Activated CD4-positive, alpha-beta T cell treated with anti-CD3 and anti-CD28 coated beads for 48 hours (primary cell): Measurements from ENCODE around the gene SLC25A41.

Source experiments
- DNase-seq: peaks from one replicate; pipeline ENCODE4 v3.0.0-alpha.2; 2020

SLC25A41 gene

GRCh38 chr19:6433663-6434062 is at the start of gene SLC25A41:
Gene SLC25A41 (minus strand): TSS chr19:6433763. CDS start chr19:6433693, 70 bp downstream.
- no peak for DNase-seq

- no peak for DNase-seq
Observed at GRCh38 chr19:6483235-6483634, 49.7 kb upstream of the SLC25A41 start.

- DNase-seq = peak; percentile 36
Observed at GRCh38 chr19:6482343-6482686, 48.8 kb upstream of the SLC25A41 start.

GRCh38 chr19:6481541-6482342 is 48.2 kb upstream of the SLC25A41 start, which contains the start of gene DENND1C:
Gene DENND1C (minus strand): TSS chr19:6481787. CDS start chr19:6481695, 92 bp downstream.
- peak; percentile 77 for DNase-seq

- DNase-seq = peak; percentile 49
Observed at GRCh38 chr19:6480848-6481415, 47.4 kb upstream of the SLC25A41 start.

GRCh38 chr19:6479836-6480398 is 46.4 kb upstream of the SLC25A41 start:
- DNase-seq = no peak

GRCh38 chr19:6478815-6479214 is 45.3 kb upstream of the SLC25A41 start:
- no peak for DNase-seq

- DNase-seq = no peak
Observed at GRCh38 chr19:6476896-6477431, 43.4 kb upstream of the SLC25A41 start.

GRCh38 chr19:6476155-6476895 is 42.8 kb upstream of the SLC25A41 start:
- peak; percentile 84 for DNase-seq

GRCh38 chr19:6475321-6476108 is 42.0 kb upstream of the SLC25A41 start:
- no peak for DNase-seq

- DNase-seq = no peak
Observed at GRCh38 chr19:6473647-6474046, 40.1 kb upstream of the SLC25A41 start.

GRCh38 chr19:6472713-6473112 is 39.1 kb upstream of the SLC25A41 start:
- DNase-seq = no peak

- DNase-seq = no peak
Observed at GRCh38 chr19:6471076-6471475, 37.5 kb upstream of the SLC25A41 start.

GRCh38 chr19:6470173-6470572 is 36.6 kb upstream of the SLC25A41 start:
- DNase-seq = no peak

- DNase-seq = no peak
Observed at GRCh38 chr19:6467384-6467783, 33.8 kb upstream of the SLC25A41 start.

GRCh38 chr19:6466526-6467248 is 33.1 kb upstream of the SLC25A41 start:
- DNase-seq = no peak

GRCh38 chr19:6465663-6466062 is 32.1 kb upstream of the SLC25A41 start:
- DNase-seq = no peak

GRCh38 chr19:6465006-6465405 is 31.4 kb upstream of the SLC25A41 start:
- DNase-seq = no peak

GRCh38 chr19:6464070-6464873 is 30.7 kb upstream of the SLC25A41 start, which contains the start of gene CRB3:
Gene CRB3 (plus strand): TSS chr19:6464271. CDS start chr19:6464702, 431 bp downstream.
- peak; percentile 53 for DNase-seq

- DNase-seq = peak; percentile 99
Observed at GRCh38 chr19:6460099-6460884, 26.7 kb upstream of the SLC25A41 start.
